GM12865 (cell line): ENCODE data around the gene ZNF569.
"Not testable (repeated sequence)": the region's sequence is repeated elsewhere in the genome, so short reads cannot be mapped to it uniquely, and the experiment has no call there.

ENCODE experiments used
- DNase-seq: peaks from one replicate; pipeline ENCODE4 v3.0.0; 2010; ENCODE audit warnings: low read depth
- H3K4me3 ChIP-seq: 2 replicates; pipeline ENCODE4 v1.5.1; 2011; ENCODE audit warnings: mild to moderate bottlenecking, low read depth, low read length, control low read depth
- TF ChIP-seq, protein P1 (sequence below): IDR thresholded peaks from 2 replicates; pipeline ENCODE4 v1.5.1; 2011; ENCODE audit warnings: low read length, control low read depth, low read depth, inconsistent platforms; ENCODE audit not compliant: insufficient read depth; ENCODE audit errors: missing control alignments

Gene ZNF569

DNA sequence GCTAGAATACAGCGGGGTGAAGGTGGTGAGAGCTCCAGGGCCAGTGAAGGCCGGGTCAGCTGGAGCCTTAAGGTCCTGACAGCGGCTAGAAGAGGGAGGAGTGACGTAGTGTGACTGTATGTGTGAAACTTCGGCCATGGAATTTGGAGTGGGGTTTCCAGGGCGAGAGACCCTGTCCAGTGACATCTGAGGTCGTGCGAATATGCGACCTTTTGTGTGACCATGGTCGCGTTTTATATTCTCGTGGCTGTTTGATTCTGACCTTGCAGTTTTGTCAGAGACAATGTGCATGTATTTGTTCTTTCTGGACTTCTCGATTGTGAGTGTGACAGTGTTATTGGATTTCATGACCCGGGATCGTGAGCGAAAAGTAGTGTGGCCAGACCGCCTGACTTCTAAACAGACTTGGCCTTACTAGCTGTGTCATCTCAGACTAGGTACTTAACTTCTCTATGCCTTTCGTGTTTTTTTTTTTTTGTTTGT, 405 bp upstream of the ZNF569 start:
- peak overlapping the region; percentile 68 for H3K4me3 ChIP-seq
- no peak for DNase-seq
- TF ChIP-seq, protein P1, sequence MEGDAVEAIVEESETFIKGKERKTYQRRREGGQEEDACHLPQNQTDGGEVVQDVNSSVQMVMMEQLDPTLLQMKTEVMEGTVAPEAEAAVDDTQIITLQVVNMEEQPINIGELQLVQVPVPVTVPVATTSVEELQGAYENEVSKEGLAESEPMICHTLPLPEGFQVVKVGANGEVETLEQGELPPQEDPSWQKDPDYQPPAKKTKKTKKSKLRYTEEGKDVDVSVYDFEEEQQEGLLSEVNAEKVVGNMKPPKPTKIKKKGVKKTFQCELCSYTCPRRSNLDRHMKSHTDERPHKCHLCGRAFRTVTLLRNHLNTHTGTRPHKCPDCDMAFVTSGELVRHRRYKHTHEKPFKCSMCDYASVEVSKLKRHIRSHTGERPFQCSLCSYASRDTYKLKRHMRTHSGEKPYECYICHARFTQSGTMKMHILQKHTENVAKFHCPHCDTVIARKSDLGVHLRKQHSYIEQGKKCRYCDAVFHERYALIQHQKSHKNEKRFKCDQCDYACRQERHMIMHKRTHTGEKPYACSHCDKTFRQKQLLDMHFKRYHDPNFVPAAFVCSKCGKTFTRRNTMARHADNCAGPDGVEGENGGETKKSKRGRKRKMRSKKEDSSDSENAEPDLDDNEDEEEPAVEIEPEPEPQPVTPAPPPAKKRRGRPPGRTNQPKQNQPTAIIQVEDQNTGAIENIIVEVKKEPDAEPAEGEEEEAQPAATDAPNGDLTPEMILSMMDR: no peak

DNA sequence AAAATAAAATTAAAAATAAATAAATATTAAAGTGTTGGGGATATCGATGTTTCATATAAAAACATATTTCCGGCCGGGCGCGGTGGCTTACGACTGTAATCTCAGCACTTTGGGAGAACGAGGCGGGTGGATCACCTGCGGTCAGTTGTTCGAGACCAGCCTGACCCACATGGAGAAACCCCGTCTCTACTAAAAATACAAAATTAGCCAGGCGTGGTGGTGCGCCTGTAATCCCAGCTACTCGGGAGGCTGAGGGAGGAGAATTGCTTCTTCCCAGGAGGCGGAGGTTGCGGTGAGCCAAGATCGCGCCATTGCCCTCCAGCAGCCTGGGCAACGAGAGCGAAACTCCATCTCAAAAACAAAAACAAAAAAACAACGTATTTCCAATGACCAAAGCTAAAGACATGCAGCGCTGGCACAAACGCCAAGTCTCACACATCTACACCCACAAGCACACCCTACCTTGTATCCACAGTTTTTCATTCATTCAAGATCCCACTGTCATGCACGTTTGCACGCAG, 907 bp downstream of the ZNF569 start:
- DNase-seq: no peak
- TF ChIP-seq, protein P1: no peak
- peak overlapping the region; percentile 68 for H3K4me3 ChIP-seq

DNA sequence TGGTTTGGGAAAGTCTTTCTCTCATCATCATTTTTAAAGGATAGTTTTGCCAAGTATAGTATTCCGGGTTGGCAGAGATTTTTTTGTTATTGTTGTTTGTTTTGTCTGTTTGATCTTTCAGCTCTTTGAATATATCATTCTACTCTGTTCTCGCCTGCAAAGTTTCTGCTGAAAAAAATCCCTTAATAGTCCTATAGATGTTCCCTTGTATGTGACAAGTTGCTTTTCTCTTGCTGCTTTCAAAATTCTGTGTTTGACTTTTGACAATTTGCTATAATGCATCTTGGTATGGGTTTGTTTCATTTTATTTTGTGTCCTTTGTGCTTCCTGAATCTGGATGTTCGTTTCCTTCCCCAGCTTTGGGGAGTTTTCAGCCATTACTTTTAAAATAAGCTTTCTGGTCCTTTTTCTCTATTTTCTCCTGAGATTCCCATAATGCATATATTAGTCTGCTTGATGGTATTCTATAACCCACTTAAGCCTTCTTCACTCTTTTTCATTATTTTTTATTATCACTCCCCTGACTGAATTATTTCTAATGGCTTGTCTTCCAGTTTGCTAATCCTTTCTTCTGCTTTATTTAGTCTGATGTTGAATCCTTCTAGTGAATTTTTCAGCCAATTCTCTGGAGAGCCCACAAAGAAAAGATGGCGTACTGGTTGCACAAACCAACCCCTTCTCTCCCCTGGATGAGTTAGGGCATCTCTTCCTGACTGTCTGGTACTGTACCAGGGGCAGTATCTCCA, 14.6 kb downstream of the ZNF569 start:
- H3K4me3 ChIP-seq: no peak overlapping the region
- TF ChIP-seq, protein P1: no peak
- DNase-seq: no peak

DNA sequence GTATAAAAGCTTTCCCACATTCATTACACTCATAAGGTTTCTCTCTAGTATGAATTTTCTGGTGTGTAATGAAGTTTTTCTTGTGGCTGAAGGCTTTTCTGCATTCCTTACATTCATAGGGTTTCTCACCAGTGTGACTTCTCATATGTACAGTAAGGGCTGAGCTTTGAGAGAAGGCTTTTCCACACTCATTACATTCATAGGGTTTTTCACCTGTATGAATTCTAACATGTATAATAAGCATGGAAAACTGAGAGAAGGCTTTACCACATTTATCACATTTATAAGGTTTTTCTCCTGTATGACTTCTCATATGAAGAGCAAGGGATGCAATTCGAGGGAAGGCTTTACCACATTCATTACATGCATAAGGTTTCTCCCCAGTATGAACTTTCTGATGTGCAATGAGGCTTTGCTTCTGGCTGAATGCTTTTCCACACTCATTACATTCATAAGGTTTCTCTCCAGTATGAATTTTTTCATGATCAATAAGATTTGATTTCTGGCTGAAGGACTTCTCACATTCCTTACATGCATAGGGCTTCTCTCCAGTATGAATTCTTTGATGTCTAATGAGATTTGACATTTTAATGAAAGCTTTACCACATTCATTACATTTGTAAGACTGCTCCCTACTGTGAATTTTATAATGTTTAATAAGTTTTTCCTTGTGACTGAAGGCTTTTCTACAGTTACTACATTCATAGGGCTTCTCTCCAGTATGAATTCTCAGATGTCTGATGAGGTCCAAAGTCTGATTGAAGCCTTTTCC, 53.7 kb downstream of the ZNF569 start:
- TF ChIP-seq, protein P1: no peak
- no peak overlapping the region for H3K4me3 ChIP-seq
- no peak for DNase-seq

DNA sequence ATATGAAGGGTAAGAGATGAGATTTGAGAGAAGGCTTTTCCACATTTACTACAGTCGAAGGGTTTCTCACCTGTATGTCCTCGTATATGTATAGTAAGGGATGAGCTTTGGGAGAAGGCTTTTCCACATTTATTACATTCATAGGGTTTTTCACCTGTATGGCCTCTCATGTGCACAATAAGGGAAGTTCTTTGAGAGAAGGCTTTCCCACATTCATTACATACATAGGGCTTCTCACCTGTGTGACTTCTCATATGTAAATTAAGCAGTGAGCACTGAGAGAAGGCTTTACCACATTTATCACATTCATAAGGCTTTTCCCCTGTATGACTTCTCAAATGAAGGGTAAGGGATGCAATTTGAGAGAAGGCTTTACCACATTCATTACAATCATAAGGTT, 54.5 kb downstream of the ZNF569 start:
- H3K4me3 ChIP-seq: no peak overlapping the region
- no peak for DNase-seq
- TF ChIP-seq, protein P1: no peak

DNA sequence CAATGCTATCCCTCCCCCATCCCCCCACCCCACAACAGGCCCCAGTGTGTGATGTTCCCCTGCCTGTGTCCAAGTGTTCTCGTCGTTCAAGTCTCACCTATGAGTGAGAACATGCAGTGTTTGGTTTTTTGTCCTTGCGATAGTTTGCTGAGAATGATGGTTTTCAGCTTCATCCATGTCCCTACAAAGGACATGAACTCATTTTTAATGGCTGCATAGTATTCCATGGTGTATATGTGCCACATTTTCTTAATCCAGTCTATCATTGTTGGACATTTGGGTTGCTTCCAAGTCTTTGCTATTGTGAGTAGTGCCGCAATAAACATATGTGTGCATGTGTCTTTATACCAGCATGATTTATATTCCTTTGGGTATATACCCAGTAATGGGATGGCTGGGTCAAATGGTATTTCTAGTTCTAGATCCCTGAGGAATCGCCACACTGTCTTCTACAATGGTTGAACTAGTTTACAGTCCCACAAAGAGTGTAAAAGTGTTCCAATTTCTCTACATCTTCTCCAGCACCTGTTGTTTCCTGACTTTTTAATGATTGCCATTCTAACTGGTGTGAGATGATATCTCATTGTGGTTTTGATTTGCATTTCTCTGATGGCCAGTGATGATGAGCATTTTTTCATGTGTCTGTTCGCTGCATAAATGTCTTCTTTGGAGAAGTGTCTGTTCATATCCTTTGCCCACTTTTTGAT, 61.0 kb downstream of the ZNF569 start:
- not testable (repeated sequence) for H3K4me3 ChIP-seq, DNase-seq

DNA sequence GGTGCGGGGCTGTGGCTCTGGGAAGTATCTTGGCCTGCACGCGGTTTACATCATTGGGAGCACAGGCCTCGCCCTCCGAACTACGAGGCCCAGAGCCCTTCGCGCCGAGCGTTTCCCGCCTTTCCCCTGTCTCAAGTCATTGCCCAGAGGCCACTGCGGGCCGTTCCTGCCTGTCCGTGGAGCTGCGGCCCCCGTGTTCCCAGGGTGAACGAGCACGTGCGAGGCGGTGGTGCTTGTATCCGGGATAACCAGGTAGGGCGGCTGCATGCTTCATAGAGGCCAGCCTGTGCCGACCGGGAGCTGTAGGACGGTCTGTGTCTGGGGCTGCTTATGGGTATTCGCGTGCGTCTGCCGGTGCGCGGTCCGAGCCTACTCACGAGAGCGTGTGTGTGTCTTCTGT, 63.8 kb downstream of the ZNF569 start:
- no peak for DNase-seq
- H3K4me3 ChIP-seq: no peak overlapping the region
- TF ChIP-seq, protein P1: no peak
